Neural progenitor cell (in vitro differentiated cells): Measurements from ENCODE around the gene UGGT2.

Experiments used
- CTCF ChIP-seq: fragments of 200-600 bp; sonication (generic); IDR thresholded peaks from 2 replicates; pipeline ENCODE4 v1.5.1; 2017; ENCODE audit warnings: antibody characterized with exemption, mild to moderate bottlenecking
- EZH2phosphoT487 ChIP-seq: fragments of 200-600 bp; sonication (generic); IDR thresholded peaks from 2 replicates; pipeline ENCODE4 v1.6.1; 2017; ENCODE audit warnings: antibody characterized with exemption

GRCh38 chr13:95955719-95956118, 97.5 kb downstream of the UGGT2 start:
- TF ChIP-seq CTCF (no peak), EZH2phosphoT487 (no peak)
